Stimulated activated memory B cell treated with anti-CD40 and anti-IgM and Interleukin-4, amounts not matched to agents 10 μg/mL and 1 μg/mL and 100 μg/mL, for 72 hours (primary cell): ENCODE measurements around the gene MAPKAPK2.

Experiments used
- ATAC-seq: fragments of 150-1000 bp; cut with Tn5 transposase; 2 replicates; pipeline ENCODE4 v1.10.0; 2021
- H3K27ac Mint-ChIP-seq: one replicate; pipeline ENCODE4 v1.8.0; 2022; ENCODE audit warnings: mild to moderate bottlenecking, mixed read lengths
- H3K27me3 Mint-ChIP-seq: one replicate; pipeline ENCODE4 v1.8.0; 2022; ENCODE audit warnings: mixed read lengths
- H3K36me3 Mint-ChIP-seq: one replicate; pipeline ENCODE4 v1.8.0; 2022; ENCODE audit warnings: mixed read lengths
- H3K4me1 Mint-ChIP-seq: one replicate; pipeline ENCODE4 v1.8.0; 2022; ENCODE audit warnings: mixed read lengths
- H3K4me3 Mint-ChIP-seq: one replicate; pipeline ENCODE4 v1.8.0; 2022; ENCODE audit warnings: mild to moderate bottlenecking, moderate library complexity, mixed read lengths
- H3K9me3 Mint-ChIP-seq: one replicate; pipeline ENCODE4 v1.8.0; 2022; ENCODE audit warnings: mixed read lengths

MAPKAPK2 gene

DNA sequence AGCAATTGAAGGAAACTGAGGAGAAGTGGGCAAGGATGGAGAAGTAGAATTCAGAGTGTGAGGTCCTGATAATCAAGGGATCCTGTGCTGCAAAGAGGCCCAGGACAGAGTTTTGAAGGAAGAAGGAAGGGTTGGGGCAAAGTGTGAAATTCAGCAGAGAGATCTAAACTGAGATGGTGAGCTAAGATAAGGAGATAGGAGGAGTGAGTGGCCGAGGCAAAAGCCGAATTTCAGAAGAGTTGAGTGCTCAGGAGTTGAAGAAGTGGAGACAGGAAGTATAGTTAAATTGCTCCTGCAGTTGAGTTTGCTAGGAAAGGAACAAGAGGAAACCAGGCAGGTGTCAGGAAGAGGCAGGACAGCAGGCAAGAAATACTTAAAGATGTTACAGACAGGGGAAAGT, 16.4 kb upstream of the MAPKAPK2 start:
- no peak overlapping the region for H3K4me3 Mint-ChIP-seq
- no peak for ATAC-seq
- H3K36me3 Mint-ChIP-seq: no peaks in the 10 kb centered on the region
- peaks cover 12% of the 10 kb centered on the region for H3K4me1 Mint-ChIP-seq
- H3K9me3 Mint-ChIP-seq: no peaks in the 10 kb centered on the region
- peaks cover 25% of the 10 kb centered on the region for H3K27me3 Mint-ChIP-seq
- H3K27ac Mint-ChIP-seq: no peak overlapping the region

DNA sequence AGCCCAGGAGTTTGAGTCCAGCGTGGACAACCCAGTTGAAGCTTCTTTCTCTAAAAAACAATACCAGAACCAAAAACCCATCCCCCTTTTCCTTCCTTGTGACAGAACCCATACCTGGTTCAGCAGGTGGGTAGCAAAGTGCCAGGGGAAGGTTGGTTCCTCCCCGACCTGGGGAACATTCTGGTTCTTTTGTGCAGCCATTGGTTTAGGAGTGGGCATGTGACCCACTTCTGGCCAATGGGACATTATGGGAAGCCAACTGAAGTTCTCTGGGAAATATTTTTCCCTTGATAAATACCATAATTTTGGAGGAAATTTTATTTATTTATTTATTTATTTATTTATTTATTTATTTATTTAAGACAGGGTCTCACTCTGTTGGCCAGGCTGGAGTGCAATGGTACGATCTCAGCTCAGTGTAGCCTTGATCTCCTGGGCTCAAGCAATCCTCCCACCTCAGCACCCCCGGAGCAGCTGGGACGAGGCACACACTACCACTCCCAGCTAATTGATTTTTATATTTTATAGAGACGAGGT, 15.8 kb upstream of the MAPKAPK2 start:
- Mint-ChIP-seq H3K27ac (no peak overlapping the region), H3K4me1 (peaks cover 6% of the 10 kb centered on the region), H3K36me3 (no peaks in the 10 kb centered on the region), H3K4me3 (no peak overlapping the region), H3K9me3 (no peaks in the 10 kb centered on the region), H3K27me3 (peaks cover 25% of the 10 kb centered on the region)
- ATAC-seq: no peak

DNA sequence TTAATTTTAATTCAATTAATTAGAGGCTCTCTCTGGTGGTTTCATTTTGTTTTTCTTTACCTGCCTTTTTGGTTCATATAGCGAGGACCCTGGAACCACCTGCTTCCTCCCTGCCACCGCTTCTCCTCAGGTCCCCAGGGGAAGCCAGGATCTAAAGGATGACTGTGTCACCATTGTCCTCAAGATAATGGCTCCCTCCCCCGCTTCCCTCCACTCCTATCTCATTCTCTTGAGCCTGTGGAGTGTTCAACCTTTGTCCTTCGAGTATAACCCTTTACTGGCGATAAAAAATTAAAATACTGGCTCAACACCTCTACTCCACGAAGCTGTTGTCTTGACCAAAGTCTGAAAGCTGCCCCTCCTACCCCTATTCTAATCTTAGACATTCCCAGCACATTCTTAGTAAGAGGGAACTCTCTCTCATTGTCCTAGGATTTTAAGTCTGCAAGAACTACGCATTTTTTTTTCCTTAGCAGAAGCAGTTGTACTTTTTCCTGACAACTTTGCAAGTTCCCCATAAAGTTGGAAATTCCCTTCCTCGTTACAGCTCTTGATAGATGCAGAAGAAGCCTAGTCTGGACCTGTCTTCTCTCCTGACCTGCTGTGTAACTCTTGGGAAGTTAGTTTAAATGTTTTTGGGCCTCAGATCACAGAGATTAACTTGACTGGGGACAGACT, 12.6 kb upstream of the MAPKAPK2 start:
- H3K27ac Mint-ChIP-seq: no peak overlapping the region
- H3K36me3 Mint-ChIP-seq: no peaks in the 10 kb centered on the region
- H3K27me3 Mint-ChIP-seq: peaks cover 16% of the 10 kb centered on the region
- no peak for ATAC-seq
- peaks cover 9% of the 10 kb centered on the region for H3K4me1 Mint-ChIP-seq
- no peak overlapping the region for H3K4me3 Mint-ChIP-seq
- H3K9me3 Mint-ChIP-seq: no peaks in the 10 kb centered on the region

DNA sequence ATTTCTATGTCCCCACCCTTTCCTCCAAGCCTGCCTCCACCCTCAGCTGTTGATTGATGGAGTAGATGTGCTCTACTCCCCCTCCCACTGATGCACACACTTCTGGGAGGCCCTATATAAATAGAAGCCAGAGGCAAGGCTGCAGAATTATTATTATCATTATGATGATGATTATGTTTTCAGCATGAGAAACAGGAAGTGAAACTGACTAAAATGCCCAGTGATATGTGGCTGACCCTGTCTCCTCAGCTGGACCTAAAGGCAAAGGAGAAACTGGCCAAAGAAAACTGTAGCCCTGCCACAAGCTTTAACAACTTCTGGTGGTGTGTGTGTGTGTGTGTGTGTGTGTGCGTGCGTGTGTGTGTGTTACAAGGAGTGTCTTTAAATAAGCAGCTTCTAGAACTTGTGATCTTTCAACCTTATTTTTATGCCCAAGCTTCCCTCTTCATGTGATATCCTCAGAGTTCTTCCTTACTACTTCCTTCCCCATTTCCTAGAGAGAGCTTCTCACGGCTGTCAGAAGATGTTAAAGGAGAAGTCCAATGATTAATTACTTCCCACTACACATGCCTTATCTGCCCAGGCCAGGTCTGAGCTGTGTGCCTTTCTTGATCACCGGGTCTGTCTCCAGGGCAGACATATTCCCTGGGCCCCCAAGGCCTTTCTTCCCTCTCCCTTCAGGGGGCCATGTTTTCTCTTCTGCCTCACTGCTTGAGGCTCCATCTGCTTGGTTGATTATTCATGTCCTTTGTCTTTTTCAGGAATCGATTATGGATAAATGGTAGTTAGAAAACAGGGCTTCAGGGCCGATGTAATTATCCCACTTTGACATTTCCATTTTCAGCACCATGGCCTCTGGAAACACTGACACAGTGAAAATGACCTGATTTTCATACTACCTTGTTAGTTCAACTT, 11.6 kb upstream of the MAPKAPK2 start:
- H3K36me3 Mint-ChIP-seq: no peaks in the 10 kb centered on the region
- no peak overlapping the region for H3K4me3 Mint-ChIP-seq
- H3K27me3 Mint-ChIP-seq: peaks cover 6% of the 10 kb centered on the region
- H3K4me1 Mint-ChIP-seq: peaks cover 9% of the 10 kb centered on the region
- peak; percentile 50 for ATAC-seq
- no peak overlapping the region for H3K27ac Mint-ChIP-seq
- no peaks in the 10 kb centered on the region for H3K9me3 Mint-ChIP-seq

DNA sequence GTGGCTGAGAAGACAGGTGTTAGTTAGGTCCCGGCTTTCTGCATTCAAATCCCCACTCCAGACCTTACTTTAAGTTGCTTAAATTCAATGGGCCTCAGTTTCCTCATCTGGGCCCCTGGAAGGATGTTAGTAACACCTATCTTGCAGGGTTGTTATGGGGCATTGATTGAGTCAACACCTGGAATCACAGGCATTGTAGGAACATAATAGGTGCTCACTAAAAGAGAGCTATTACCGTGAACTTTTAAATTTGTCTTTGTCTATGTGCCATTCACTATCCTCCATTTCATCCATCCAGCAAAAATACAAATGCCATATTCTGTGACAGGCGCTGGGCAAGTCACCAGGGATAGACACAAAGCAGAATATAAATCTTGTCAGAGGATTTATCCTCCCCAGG, 10.5 kb upstream of the MAPKAPK2 start:
- Mint-ChIP-seq H3K4me1 (peaks cover 21% of the 10 kb centered on the region), H3K27ac (no peak overlapping the region), H3K9me3 (no peaks in the 10 kb centered on the region), H3K4me3 (no peak overlapping the region), H3K27me3 (no peaks in the 10 kb centered on the region), H3K36me3 (no peaks in the 10 kb centered on the region)
- no peak for ATAC-seq

DNA sequence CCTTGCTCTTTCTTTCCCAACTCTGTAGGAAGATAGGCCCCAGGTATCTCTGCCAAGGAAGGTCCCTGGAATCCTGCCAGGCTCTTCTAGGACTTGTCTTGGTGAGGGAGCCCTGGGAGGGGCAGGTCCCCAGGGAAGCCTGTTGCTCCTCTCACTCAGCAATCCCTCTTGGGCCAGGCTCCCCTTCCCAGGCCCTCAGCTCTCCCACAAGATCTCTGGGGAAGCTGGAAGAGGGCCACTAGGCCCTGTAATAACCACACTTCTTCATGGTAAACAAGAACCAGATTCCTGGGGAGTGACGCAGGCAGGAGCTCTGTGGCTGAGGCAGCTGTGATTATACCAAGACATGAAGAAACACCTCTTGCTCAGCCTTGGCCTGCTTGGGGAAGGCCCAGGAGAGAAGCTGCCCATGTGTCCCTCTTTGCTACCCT, 9.9 kb upstream of the MAPKAPK2 start:
- no peaks in the 10 kb centered on the region for H3K9me3 Mint-ChIP-seq
- no peaks in the 10 kb centered on the region for H3K36me3 Mint-ChIP-seq
- ATAC-seq: no peak
- peaks cover 26% of the 10 kb centered on the region for H3K4me1 Mint-ChIP-seq
- no peak overlapping the region for H3K27ac Mint-ChIP-seq
- no peak overlapping the region for H3K4me3 Mint-ChIP-seq
- H3K27me3 Mint-ChIP-seq: no peaks in the 10 kb centered on the region

DNA sequence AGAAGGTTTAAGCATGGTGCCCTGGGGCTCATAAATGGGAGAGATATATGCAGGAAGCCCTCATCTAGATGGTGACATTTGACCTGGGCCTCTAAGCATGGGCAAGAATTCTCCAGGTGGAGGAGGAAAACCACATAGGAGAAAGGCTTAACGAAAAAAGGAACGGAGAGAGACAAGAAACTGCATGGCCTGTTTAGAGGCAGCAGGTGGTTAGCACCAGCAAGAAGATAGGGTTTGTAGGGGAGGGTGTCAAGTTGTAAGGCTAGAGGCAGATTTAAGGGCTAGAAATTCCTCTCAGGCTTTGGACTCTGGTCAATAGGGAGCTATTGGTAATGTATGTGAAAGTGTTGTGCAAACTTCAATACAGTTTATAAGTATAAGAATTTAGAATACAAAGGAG, 8.2 kb upstream of the MAPKAPK2 start:
- ATAC-seq: no peak
- no peaks in the 10 kb centered on the region for H3K36me3 Mint-ChIP-seq
- no peak overlapping the region for H3K4me3 Mint-ChIP-seq
- H3K27me3 Mint-ChIP-seq: no peaks in the 10 kb centered on the region
- H3K9me3 Mint-ChIP-seq: no peaks in the 10 kb centered on the region
- peaks cover 42% of the 10 kb centered on the region for H3K4me1 Mint-ChIP-seq
- H3K27ac Mint-ChIP-seq: no peak overlapping the region

DNA sequence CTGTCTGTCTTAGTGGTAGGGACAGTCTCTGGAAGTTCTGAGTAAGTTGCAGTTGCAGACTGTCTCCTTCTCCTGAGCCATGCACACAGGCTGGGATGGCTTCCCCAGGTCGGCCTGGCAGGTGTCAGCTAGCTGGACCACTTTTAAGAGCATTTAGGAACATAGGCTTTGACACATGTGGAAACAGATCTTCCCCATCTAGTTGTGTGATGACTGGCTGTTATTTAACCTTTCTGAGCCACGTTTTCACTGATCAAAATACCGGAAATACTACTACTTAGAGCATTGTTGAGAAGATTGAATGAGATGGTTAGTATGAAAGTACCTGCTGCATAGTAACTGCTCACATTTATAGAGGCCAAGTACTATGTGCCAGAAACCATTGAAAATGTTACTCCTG, 6.2 kb upstream of the MAPKAPK2 start:
- Mint-ChIP-seq H3K36me3 (no peaks in the 10 kb centered on the region), H3K27ac (peak overlapping the region; percentile 44), H3K4me1 (peaks cover 62% of the 10 kb centered on the region), H3K9me3 (no peaks in the 10 kb centered on the region), H3K27me3 (no peaks in the 10 kb centered on the region), H3K4me3 (no peak overlapping the region)
- peak; percentile 49 for ATAC-seq

DNA sequence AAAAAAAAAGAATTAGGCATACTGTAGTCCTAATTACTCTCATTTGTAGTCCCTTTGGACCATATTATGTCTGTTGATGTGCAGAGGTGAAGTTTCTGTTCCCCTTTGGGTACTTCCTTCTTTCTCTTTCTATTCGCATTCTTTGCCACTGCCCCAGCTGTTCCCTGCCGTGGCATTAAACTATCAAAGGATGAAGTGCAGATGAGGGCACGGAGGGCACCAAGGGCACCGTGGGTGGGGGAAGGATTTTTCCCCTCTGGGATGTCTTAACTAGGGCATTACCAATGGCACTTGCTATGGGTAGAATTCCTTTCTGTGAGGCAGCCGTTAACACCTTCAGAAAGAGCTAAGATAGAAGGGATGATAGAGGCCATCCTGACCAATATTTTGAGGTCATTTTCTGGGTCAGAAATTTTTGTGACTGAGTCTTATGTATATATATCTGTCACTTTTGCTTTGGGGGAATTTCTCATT, 4.9 kb upstream of the MAPKAPK2 start:
- peak; percentile 96 for ATAC-seq
- peak overlapping the region; percentile 34 for H3K4me3 Mint-ChIP-seq
- H3K27ac Mint-ChIP-seq: peak overlapping the region; percentile 44
- H3K27me3 Mint-ChIP-seq: no peaks in the 10 kb centered on the region
- peaks cover 75% of the 10 kb centered on the region for H3K4me1 Mint-ChIP-seq
- H3K9me3 Mint-ChIP-seq: no peaks in the 10 kb centered on the region
- H3K36me3 Mint-ChIP-seq: no peaks in the 10 kb centered on the region

DNA sequence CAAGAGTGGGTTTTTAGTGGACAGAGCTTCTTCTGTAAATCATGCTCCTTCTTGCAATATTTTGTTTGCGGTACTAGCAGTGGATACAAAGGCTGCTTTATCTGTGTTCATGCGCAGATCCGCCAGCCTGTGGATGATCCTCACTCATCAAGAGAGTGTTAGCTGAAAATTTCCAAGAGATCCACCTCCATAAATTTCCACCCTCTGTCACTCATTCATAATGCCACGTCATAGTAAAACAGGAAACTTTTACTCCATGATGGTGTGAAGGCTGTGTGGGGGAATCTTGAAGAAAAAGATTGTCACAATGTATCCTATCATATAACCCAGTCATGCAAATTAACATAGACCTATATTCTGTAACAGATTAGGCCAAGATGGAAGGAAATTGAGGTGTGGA, 4.4 kb upstream of the MAPKAPK2 start:
- Mint-ChIP-seq H3K9me3 (no peaks in the 10 kb centered on the region), H3K27me3 (no peaks in the 10 kb centered on the region), H3K27ac (peak overlapping the region; percentile 44), H3K36me3 (no peaks in the 10 kb centered on the region), H3K4me1 (peaks cover 76% of the 10 kb centered on the region), H3K4me3 (no peak overlapping the region)
- ATAC-seq: no peak

DNA sequence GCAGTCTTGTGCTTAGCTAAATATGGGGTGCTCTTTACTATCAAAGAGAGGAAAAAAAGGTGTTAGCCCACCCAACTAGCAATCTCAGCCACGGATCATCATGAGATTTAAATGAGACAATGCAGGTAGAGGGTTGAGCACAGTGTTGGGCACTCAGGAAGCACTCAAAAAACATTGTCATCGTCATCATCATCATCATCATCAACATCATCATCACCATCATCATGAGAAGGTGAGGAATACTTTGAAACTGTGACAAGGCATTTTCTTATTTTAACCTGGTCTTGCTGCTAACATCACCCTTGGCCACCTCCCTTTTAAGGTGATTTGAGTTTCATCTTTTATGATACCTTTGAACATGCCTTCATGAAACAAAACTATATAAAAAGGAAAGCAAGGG, 3.3 kb upstream of the MAPKAPK2 start:
- Mint-ChIP-seq H3K27ac (no peak overlapping the region), H3K4me1 (peaks cover 77% of the 10 kb centered on the region), H3K27me3 (no peaks in the 10 kb centered on the region), H3K36me3 (no peaks in the 10 kb centered on the region), H3K9me3 (no peaks in the 10 kb centered on the region), H3K4me3 (no peak overlapping the region)
- ATAC-seq: no peak

DNA sequence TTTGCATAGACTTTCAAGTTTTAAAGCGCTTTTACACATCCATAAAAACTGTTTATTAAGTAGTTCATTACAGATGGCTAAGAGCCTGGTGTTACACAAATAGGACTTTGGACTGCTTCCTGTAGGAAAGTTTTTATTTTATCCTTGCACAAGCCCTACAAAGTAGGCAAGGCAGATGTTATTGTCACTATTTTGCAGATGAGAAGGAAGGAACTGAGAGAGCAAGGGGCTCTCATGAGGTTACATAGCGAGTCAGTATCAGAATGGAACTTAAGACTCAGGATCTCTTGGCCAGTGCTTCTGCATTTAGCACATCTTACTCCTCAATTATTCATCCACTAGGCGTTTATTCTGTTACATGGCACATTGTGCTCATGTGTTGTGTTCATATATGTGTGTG, 2.6 kb upstream of the MAPKAPK2 start:
- no peaks in the 10 kb centered on the region for H3K36me3 Mint-ChIP-seq
- peak overlapping the region; percentile 21 for H3K27ac Mint-ChIP-seq
- H3K9me3 Mint-ChIP-seq: no peaks in the 10 kb centered on the region
- peak; percentile 46 for ATAC-seq
- H3K4me3 Mint-ChIP-seq: peak overlapping the region; percentile 28
- H3K4me1 Mint-ChIP-seq: peaks cover 79% of the 10 kb centered on the region
- H3K27me3 Mint-ChIP-seq: no peaks in the 10 kb centered on the region

DNA sequence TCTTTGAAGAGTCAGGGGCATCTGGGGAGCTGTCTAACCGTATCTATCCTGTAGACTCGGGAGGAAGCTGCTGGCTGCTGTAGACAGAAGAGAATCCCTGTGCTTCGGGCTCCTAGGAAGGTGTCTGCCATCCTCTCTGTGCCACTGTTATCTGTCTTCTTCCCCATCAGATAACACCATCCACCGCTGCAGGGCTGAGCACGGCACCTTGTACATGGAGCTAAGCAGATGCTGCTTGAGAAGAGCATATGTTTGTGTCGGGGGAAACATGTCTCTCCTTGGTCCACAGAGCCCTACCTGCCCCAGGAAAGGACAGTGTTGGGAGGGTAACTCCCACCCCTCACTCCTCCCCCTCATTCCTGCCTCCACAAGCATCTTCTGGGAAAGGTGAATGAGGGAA, 1.4 kb upstream of the MAPKAPK2 start:
- no peak for ATAC-seq
- H3K4me1 Mint-ChIP-seq: peaks cover 88% of the 10 kb centered on the region
- H3K27ac Mint-ChIP-seq: no peak overlapping the region
- H3K4me3 Mint-ChIP-seq: no peak overlapping the region
- H3K36me3 Mint-ChIP-seq: no peaks in the 10 kb centered on the region
- no peaks in the 10 kb centered on the region for H3K9me3 Mint-ChIP-seq
- no peaks in the 10 kb centered on the region for H3K27me3 Mint-ChIP-seq

DNA sequence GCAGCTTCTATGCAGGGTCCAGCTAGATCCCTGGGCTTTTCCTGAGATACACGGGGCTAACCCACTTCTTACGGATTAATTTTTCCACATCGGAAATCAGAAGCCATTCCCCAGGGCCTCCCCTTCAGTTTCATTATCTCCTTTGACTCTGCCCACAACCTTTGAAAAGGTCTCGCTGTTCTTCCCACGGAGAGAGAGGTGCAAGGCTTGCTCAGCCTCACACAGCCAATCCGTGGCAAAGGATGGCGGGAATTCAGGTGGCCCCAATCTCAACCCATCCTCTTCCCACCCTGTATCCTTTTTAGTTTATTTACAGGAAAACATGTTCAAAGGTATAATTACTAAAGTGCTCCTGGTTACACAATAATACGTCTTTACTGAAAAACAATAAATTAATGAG, 702 bp upstream of the MAPKAPK2 start:
- ATAC-seq: no peak
- Mint-ChIP-seq H3K4me3 (peak overlapping the region; percentile 74), H3K36me3 (no peaks in the 10 kb centered on the region), H3K27me3 (no peaks in the 10 kb centered on the region), H3K4me1 (peaks cover 87% of the 10 kb centered on the region), H3K9me3 (no peaks in the 10 kb centered on the region), H3K27ac (no peak overlapping the region)

DNA sequence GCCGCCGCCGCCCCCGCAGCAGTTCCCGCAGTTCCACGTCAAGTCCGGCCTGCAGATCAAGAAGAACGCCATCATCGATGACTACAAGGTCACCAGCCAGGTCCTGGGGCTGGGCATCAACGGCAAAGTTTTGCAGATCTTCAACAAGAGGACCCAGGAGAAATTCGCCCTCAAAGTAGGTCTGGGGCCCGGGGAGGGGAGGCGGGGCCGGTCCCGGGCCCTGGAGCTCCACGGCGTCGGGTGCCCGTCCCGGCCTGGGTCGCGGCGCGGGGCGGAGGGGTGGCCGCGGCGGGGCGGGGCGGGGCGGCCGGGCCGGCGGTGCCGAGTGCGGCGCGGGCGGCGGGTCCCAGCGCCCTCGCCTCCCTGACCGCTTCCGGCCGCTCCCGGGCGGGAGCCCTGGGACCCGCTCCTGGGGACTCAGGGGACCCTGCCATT, 646 bp downstream of the MAPKAPK2 start:
- H3K4me1 Mint-ChIP-seq: peaks cover 86% of the 10 kb centered on the region
- peak; percentile 68 for ATAC-seq
- no peaks in the 10 kb centered on the region for H3K9me3 Mint-ChIP-seq
- H3K27ac Mint-ChIP-seq: peak overlapping the region; percentile 78
- H3K36me3 Mint-ChIP-seq: no peaks in the 10 kb centered on the region
- peak overlapping the region; percentile 93 for H3K4me3 Mint-ChIP-seq
- no peaks in the 10 kb centered on the region for H3K27me3 Mint-ChIP-seq
